PC-3 (cell line): ENCODE data around the gene BAIAP3.

Experiments
- EZH2 ChIP-seq: fragments of 300-600 bp; sonication (generic); IDR thresholded peaks from one replicate; pipeline ENCODE4 v1.6.1; 2017; ENCODE audit warnings: antibody characterized with exemption, mild to moderate bottlenecking, low read length; ENCODE audit not compliant: unreplicated experiment
- TF ChIP-seq, protein P1 (sequence below): fragments of 300-600 bp; sonication (generic); conservative IDR thresholded peaks from 2 replicates; pipeline ENCODE4 v1.5.1; 2017; ENCODE audit warnings: antibody characterized with exemption, low read depth, mild to moderate bottlenecking, low read length

DNA sequence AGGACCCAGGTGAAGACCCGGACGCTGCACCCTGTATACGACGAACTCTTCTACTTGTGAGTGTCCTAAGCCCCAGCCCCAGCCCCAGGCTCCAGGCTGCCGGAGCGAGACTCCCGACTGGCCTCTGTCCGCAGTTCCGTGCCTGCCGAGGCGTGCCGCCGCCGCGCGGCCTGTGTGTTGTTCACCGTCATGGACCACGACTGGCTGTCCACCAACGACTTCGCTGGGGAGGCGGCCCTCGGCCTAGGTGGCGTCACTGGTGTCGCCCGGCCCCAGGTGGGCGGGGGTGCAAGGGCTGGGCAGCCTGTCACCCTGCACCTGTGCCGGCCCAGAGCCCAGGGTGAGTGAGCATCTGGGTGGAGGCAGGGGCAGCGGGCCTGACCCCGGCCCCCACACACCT lies 14.5 kb downstream of the BAIAP3 start:
- TF ChIP-seq, protein P1, sequence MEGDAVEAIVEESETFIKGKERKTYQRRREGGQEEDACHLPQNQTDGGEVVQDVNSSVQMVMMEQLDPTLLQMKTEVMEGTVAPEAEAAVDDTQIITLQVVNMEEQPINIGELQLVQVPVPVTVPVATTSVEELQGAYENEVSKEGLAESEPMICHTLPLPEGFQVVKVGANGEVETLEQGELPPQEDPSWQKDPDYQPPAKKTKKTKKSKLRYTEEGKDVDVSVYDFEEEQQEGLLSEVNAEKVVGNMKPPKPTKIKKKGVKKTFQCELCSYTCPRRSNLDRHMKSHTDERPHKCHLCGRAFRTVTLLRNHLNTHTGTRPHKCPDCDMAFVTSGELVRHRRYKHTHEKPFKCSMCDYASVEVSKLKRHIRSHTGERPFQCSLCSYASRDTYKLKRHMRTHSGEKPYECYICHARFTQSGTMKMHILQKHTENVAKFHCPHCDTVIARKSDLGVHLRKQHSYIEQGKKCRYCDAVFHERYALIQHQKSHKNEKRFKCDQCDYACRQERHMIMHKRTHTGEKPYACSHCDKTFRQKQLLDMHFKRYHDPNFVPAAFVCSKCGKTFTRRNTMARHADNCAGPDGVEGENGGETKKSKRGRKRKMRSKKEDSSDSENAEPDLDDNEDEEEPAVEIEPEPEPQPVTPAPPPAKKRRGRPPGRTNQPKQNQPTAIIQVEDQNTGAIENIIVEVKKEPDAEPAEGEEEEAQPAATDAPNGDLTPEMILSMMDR = no peak
- TF ChIP-seq EZH2 = no peak
